Heart left ventricle (tissue), 16 donors: Measurements from ENCODE around the gene SERPINA9. TPM values are rescaled to one million over a fixed set of nuclear protein-coding genes. Genes with fewer than 3 reads are reported as not detected.

Source experiments
- ATAC-seq, 4 donors: fragments of 200-7000 bp; cut with Tn5 transposase; one replicate each; pipeline ENCODE4 v1.9.1; 2020 to 2022; ENCODE audit warnings: moderate library complexity in 4 of 4, mild to moderate bottlenecking in 3 of 4, moderate number of reproducible peaks in 1 of 4
- DNase-seq, 5 donors: peaks; one replicate each; pipeline ENCODE4 v3.0.0-alpha.2; 2020
- H3K27ac ChIP-seq, 12 donors: fragments of 200-600 bp; sonication (generic) in 4 of 12; one replicate each; pipeline versions ENCODE4 v1.5.0 to v1.8.0; 2016 to 2022; ENCODE audit warnings: mild to moderate bottlenecking in 2 of 12
- H3K27me3 ChIP-seq, 9 donors: fragments of 200-600 bp; sonication (generic) in 2 of 9; one replicate each; pipeline versions ENCODE4 v1.5.1 to v1.8.0; 2016 to 2022; ENCODE audit warnings: mild to moderate bottlenecking in 3 of 9
- H3K36me3 ChIP-seq, 9 donors: fragments of 200-600 bp; sonication (generic) in 2 of 9; one replicate each; pipeline versions ENCODE4 v1.5.0 to v1.8.0; 2018 to 2022; ENCODE audit warnings: mild to moderate bottlenecking in 2 of 9
- H3K4me1 ChIP-seq, 12 donors: fragments of 200-600 bp; sonication (generic) in 4 of 12; one replicate each; pipeline versions ENCODE4 v1.5.0 to v1.8.0; 2016 to 2022; ENCODE audit warnings: mild to moderate bottlenecking in 3 of 12
- H3K4me3 ChIP-seq, 12 donors: fragments of 200-600 bp; sonication (generic) in 4 of 12; one replicate each; pipeline versions ENCODE4 v1.5.0 to v1.8.0; 2017 to 2022; ENCODE audit warnings: mild to moderate bottlenecking in 9 of 12, moderate library complexity in 4 of 12
- H3K9me3 ChIP-seq, 12 donors: fragments of 200-600 bp; sonication (generic) in 4 of 12; one replicate each; pipeline versions ENCODE4 v1.5.0 to v1.8.0; 2016 to 2022; ENCODE audit warnings: mild to moderate bottlenecking in 1 of 12
- POLR2A ChIP-seq, 2 donors: fragments of 450-650 bp; IDR thresholded peaks; one replicate each; pipeline ENCODE4 v1.6.1; 2017; ENCODE audit warnings: antibody characterized with exemption in 2 of 2, mild to moderate bottlenecking in 2 of 2, moderate library complexity in 2 of 2
- WGBS, 4 donors: extraction: QIAGEN DNeasy Blood & Tissue Kit in 2 of 4; methylation state at CpG; one replicate each; pipeline versions ENCODE4 v1.1.5 to v1.1.7; 2013 to 2018; 5-methylcytosine and 5-hydroxymethylcytosine counted together
- intact Hi-C, 10 donors: fragments of 100-400 bp; cut with DNase I; formaldehyde crosslinking; loops; one replicate each; pipeline versions ENCODE4 v1.11.1 to v1.14.2; 2022
- polyA plus RNA-seq, 2 donors: library from polyadenylated mRNA; stranded (reverse); fragments of 200-250 nt; gene quantifications; one replicate each; pipeline ENCODE4 v1.2.3, GENCODE V29; 2013
- total RNA-seq, 9 donors: library from RNA; depleted of rRNA in 2 of 9; stranded (reverse); fragments of >200 nt in 2 of 9; fragmentation: NEBNext Ultra II Directional in 3 of 9; extraction: Animal tissue kit (Norgen Biotek cat#: 25700) in 3 of 9; gene quantifications; one replicate each; pipeline versions ENCODE4 v1.1.0 to v1.2.4, GENCODE V29; 2016 to 2023
- TF ChIP-seq, protein P1 (sequence below), 12 donors: fragments of 200-600 bp; sonication (generic) in 4 of 12; IDR thresholded peaks; one replicate each; pipeline versions ENCODE4 v1.5.0 to v1.8.0; 2018 to 2022; ENCODE audit warnings: antibody characterized with exemption in 12 of 12, mild to moderate bottlenecking in 5 of 12
- donor health status: ischemic (EF 13 %, LVEDD 7.1; RV severe dilation, severe dysfunction).
- donor health status: healthy with polysubstance abuse.
- donor health status: DM: no; HTN: yes; CAD: no.
- donor health status: DM: no; HTN: no; CAD: no.
- donor health status: ischemic (EF 25% LVEDD 6.9; RV normal size, moderate dysfunction).
- donor health status: ischemic (EF 25% LVEDD 5.7; RV mildly dilated, moderate dysfunction).
- donor health status: healthy.
- donor health status: DM: yes; HTN: yes; CAD: no.
- donor health status: ischemic (EF 35%, LVEDD 5.7; RV mildly dilated, moderate dysfunction).
- donor health status: nonischemic (EF 11% LVEDD 7.7; RV severe dilation, severe dysfunction).
- donor health status: DM: yes; HTN: yes; CAD: no.
- donor health status: PGD.
- donor health status: ischemic (EF 29% LVEDD 5.4; RV normal size, mild dysfunction).
- donor health status: nonischemic (EF 23%, LVEDD 6.1; RV moderate dilation, normal function).

Gene SERPINA9
- total and polyA plus RNA-seq, 11 donors: not detected

DNA sequence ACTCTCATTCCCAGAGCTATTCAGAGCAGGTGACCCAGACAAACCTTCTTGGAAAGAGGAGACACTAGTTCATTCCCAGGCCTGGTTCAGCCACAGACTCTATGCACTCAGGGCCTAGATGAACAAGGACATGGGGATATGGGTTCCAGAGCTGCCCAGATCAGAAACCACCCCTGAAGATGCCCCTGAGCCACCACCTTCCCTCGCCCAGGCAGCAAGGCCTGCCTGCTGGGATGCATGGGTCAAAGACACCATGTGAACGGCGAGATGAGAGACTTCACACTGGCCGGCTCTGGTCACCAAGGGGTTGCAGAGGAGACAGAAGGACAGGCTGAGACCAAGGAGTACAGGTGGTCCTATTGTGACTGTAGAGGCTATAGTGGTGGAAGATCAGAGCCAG, 29.2 kb upstream of the SERPINA9 start:
- DNase-seq: no peak
- H3K27ac ChIP-seq: no peak overlapping the region
- TF ChIP-seq POLR2A (IDR thresholded peaks at IDR 0.05): no peak
- TF ChIP-seq, protein P1, sequence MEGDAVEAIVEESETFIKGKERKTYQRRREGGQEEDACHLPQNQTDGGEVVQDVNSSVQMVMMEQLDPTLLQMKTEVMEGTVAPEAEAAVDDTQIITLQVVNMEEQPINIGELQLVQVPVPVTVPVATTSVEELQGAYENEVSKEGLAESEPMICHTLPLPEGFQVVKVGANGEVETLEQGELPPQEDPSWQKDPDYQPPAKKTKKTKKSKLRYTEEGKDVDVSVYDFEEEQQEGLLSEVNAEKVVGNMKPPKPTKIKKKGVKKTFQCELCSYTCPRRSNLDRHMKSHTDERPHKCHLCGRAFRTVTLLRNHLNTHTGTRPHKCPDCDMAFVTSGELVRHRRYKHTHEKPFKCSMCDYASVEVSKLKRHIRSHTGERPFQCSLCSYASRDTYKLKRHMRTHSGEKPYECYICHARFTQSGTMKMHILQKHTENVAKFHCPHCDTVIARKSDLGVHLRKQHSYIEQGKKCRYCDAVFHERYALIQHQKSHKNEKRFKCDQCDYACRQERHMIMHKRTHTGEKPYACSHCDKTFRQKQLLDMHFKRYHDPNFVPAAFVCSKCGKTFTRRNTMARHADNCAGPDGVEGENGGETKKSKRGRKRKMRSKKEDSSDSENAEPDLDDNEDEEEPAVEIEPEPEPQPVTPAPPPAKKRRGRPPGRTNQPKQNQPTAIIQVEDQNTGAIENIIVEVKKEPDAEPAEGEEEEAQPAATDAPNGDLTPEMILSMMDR (IDR thresholded peaks at IDR 0.05): no peak
- peaks cover 0 to 22% (median 5%) of the 10 kb centered on the region in 9 donors for H3K27me3 ChIP-seq
- 80 to 96% (median 87%) methylated on average over 3 to 4 of the region's 4 CpGs for WGBS, 4 donors
- no peaks in the 10 kb centered on the region for H3K9me3 ChIP-seq
- H3K4me3 ChIP-seq: no peak overlapping the region
- H3K4me1 ChIP-seq: no peaks in the 10 kb centered on the region
- intact Hi-C loops: no loop called here
- H3K36me3 ChIP-seq: no peaks in the 10 kb centered on the region
- ATAC-seq: no peak

- Histone ChIP-seq H3K9me3 (no peaks in the 10 kb centered on the region), H3K36me3 (no peaks in the 10 kb centered on the region), H3K27ac (no peak overlapping the region), H3K27me3 (peaks cover 0 to 23% (median 5%) of the 10 kb centered on the region in 9 donors), H3K4me3 (no peak overlapping the region), H3K4me1 (no peaks in the 10 kb centered on the region)
- ATAC-seq (no peak), DNase-seq (no peak)
- intact Hi-C loops: no loop called here
- 56 to 69% (median 63%) methylated on average over 15 to 16 of the region's 16 CpGs for WGBS, 4 donors
- no peak for TF ChIP-seq POLR2A (IDR thresholded peaks at IDR 0.05)
- TF ChIP-seq, protein P1 (IDR thresholded peaks at IDR 0.05): no peak
These were observed 25.9 kb upstream of the SERPINA9 start for GRCh38 chr14:94501588-94502516.

- intact Hi-C loops: no loop called here
- Histone ChIP-seq H3K4me3 (no peak overlapping the region), H3K27me3 (peaks cover 0 to 20% (median under 1%) of the 10 kb centered on the region in 9 donors), H3K36me3 (no peaks in the 10 kb centered on the region), H3K9me3 (no peaks in the 10 kb centered on the region), H3K27ac (no peak overlapping the region), H3K4me1 (no peaks in the 10 kb centered on the region)
- 62 to 73% (median 71%) methylated on average over 3 of the region's 3 CpGs for WGBS, 4 donors
- ATAC-seq: no peak
- no peak for DNase-seq
- TF ChIP-seq, protein P1 (IDR thresholded peaks at IDR 0.05): no peak
- no peak for TF ChIP-seq POLR2A (IDR thresholded peaks at IDR 0.05)
These were observed 24.3 kb upstream of the SERPINA9 start for GRCh38 chr14:94500264-94500663.

DNA sequence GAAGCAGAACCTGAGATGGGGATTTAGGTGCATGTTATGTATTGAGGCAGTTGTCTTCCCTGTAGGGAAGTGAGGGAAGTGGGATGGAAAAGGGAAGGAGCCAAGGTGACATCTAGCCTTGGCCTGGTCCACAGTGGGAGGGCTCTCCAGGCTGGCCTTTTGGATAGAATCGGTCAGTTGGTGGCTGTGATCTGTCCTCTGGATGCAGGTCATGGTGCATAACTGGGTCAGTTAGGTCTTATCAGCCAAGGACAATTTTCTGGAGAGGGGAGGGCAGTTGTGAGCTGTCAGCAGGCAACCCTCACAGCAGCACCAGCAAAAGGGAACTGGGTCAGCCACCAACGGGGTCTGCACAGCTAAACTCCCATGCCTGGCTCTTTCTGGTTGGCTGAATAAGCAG, 23.7 kb upstream of the SERPINA9 start:
- WGBS, 4 donors: 58 to 72% (median 66%) methylated on average over 2 of the region's 2 CpGs
- H3K4me3 ChIP-seq: no peak overlapping the region
- DNase-seq: no peak
- TF ChIP-seq POLR2A (IDR thresholded peaks at IDR 0.05): no peak
- TF ChIP-seq, protein P1 (IDR thresholded peaks at IDR 0.05): no peak
- H3K27me3 ChIP-seq: peaks cover 0 to 20% (median 0%) of the 10 kb centered on the region in 9 donors
- ATAC-seq: no peak
- H3K36me3 ChIP-seq: no peaks in the 10 kb centered on the region
- no peaks in the 10 kb centered on the region for H3K9me3 ChIP-seq
- no peaks in the 10 kb centered on the region for H3K4me1 ChIP-seq
- intact Hi-C loops: no loop called here
- H3K27ac ChIP-seq: no peak overlapping the region
